Inflammatory macrophage (primary cell): ENCODE data around the gene POLE.

Experiments used
- DNase-seq, 2 donors: peaks; one replicate each; pipeline ENCODE4 v3.0.0-alpha.2; 2020 to 2022

Gene POLE

GRCh38 chr12:132648616-132649225, 38.4 kb downstream of the POLE start:
- DNase-seq = no peak

GRCh38 chr12:132647858-132648257, 39.3 kb downstream of the POLE start:
- no peak for DNase-seq

GRCh38 chr12:132646850-132647249, 40.3 kb downstream of the POLE start:
- DNase-seq = no peak

- DNase-seq = no peak
These were observed 44.0 kb downstream of the POLE start for GRCh38 chr12:132642846-132643835.

- DNase-seq = no peak
These were observed 45.1 kb downstream of the POLE start for GRCh38 chr12:132641811-132642650.

- DNase-seq = no peak
These were observed 46.2 kb downstream of the POLE start for GRCh38 chr12:132640936-132641335.

- DNase-seq = no peak
These were observed 47.1 kb downstream of the POLE start for GRCh38 chr12:132639956-132640520.

GRCh38 chr12:132638541-132639408, 48.4 kb downstream of the POLE start:
- DNase-seq = peak; percentile 3 to 27

GRCh38 chr12:132637811-132638210, 49.3 kb downstream of the POLE start:
- DNase-seq = no peak

- DNase-seq = no peak
These were observed 51.8 kb downstream of the POLE start for GRCh38 chr12:132635076-132635955.

GRCh38 chr12:132634411-132634990, 52.6 kb downstream of the POLE start:
- no peak for DNase-seq

GRCh38 chr12:132633901-132634300, 53.2 kb downstream of the POLE start:
- DNase-seq = no peak

GRCh38 chr12:132633398-132633797, 53.7 kb downstream of the POLE start:
- DNase-seq = no peak

GRCh38 chr12:132632521-132633228, 54.5 kb downstream of the POLE start:
- DNase-seq = no peak

GRCh38 chr12:132631666-132632065, 55.5 kb downstream of the POLE start:
- no peak for DNase-seq

- DNase-seq = no peak
These were observed 56.5 kb downstream of the POLE start for GRCh38 chr12:132630672-132631071.

- no peak for DNase-seq
These were observed 57.8 kb downstream of the POLE start for GRCh38 chr12:132629330-132629729.

GRCh38 chr12:132625731-132626430, 61.3 kb downstream of the POLE start:
- DNase-seq = no peak
